Upper lobe of right lung (tissue), 1 donor: ENCODE data around the gene DNAH10. TPM values are rescaled to one million over a fixed set of nuclear protein-coding genes. Genes with fewer than 3 reads are reported as not detected.

ENCODE experiments used
- ATAC-seq: fragments of 200-7000 bp; cut with Tn5 transposase; one replicate; pipeline ENCODE4 v1.9.1; 2020; ENCODE audit warnings: mild to moderate bottlenecking, moderate library complexity
- DNase-seq: peaks from one replicate; pipeline ENCODE4 v3.0.0-alpha.2; 2020
- H3K27ac ChIP-seq: fragments of 200-600 bp; one replicate; pipeline ENCODE4 v1.8.0; 2022
- H3K27me3 ChIP-seq: fragments of 200-600 bp; one replicate; pipeline ENCODE4 v1.8.0; 2022; ENCODE audit warnings: mild to moderate bottlenecking
- H3K36me3 ChIP-seq: fragments of 200-600 bp; one replicate; pipeline ENCODE4 v1.8.0; 2022
- H3K4me1 ChIP-seq: fragments of 200-600 bp; one replicate; pipeline ENCODE4 v1.8.0; 2022
- H3K4me3 ChIP-seq: fragments of 200-600 bp; one replicate; pipeline ENCODE4 v1.8.0; 2022; ENCODE audit warnings: mild to moderate bottlenecking
- H3K9me3 ChIP-seq: fragments of 200-600 bp; one replicate; pipeline ENCODE4 v1.8.0; 2022
- intact Hi-C: fragments of 100-400 bp; cut with DNase I; formaldehyde crosslinking; loops from one replicate; pipeline ENCODE4 v1.11.0; 2022
- total RNA-seq: library from RNA; stranded (reverse); fragmentation: NEBNext Ultra II Directional; extraction: Animal tissue kit (Norgen Biotek cat#: 25700); gene quantifications from one replicate; pipeline ENCODE4 v1.2.1, GENCODE V29; 2021
- TF ChIP-seq, protein P1 (sequence below): fragments of 200-600 bp; IDR thresholded peaks from one replicate; pipeline ENCODE4 v1.8.0; 2022; ENCODE audit warnings: antibody characterized with exemption
- donor health status: DM: no; HTN: yes; CAD: no; lungs with severe emphysema.

Gene DNAH10
- total RNA-seq, 1 donor from 2014 or later, result 0.23 TPM

DNA sequence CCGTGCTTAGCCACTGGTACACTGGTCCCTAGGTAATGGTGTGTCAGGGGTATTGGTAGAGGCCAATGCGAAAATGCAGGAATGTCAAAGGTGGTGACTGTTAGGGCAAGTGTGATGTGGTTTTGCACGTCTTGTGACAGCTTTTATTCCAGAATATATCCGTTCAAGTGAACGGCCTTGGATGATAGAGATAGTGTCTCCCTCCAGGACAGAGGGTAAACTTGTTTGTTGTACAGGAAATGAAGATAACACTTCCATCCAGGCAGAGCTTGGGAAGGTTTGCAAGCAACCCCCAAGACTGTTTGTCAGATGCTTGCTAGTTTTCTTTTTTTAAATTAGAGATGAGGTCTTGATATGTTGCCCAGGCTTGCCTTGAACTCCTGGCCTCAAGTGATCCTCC lies 84.2 kb downstream of the DNAH10 start:
- TF ChIP-seq, protein P1, sequence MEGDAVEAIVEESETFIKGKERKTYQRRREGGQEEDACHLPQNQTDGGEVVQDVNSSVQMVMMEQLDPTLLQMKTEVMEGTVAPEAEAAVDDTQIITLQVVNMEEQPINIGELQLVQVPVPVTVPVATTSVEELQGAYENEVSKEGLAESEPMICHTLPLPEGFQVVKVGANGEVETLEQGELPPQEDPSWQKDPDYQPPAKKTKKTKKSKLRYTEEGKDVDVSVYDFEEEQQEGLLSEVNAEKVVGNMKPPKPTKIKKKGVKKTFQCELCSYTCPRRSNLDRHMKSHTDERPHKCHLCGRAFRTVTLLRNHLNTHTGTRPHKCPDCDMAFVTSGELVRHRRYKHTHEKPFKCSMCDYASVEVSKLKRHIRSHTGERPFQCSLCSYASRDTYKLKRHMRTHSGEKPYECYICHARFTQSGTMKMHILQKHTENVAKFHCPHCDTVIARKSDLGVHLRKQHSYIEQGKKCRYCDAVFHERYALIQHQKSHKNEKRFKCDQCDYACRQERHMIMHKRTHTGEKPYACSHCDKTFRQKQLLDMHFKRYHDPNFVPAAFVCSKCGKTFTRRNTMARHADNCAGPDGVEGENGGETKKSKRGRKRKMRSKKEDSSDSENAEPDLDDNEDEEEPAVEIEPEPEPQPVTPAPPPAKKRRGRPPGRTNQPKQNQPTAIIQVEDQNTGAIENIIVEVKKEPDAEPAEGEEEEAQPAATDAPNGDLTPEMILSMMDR, result no peak

GRCh38 chr12:123847019-123847418 lies 84.9 kb downstream of the DNAH10 start:
- H3K4me1 ChIP-seq, result no peaks in the 10 kb centered on the region
- TF ChIP-seq, protein P1, result no peak
- H3K4me3 ChIP-seq, result no peak overlapping the region
- no peak for DNase-seq
- no peaks in the 10 kb centered on the region for H3K36me3 ChIP-seq
- no peak for ATAC-seq
- no peaks in the 10 kb centered on the region for H3K9me3 ChIP-seq
- no peak overlapping the region for H3K27ac ChIP-seq
- intact Hi-C loops, result no loop called here
- no peaks in the 10 kb centered on the region for H3K27me3 ChIP-seq

More for the DNA sequence above, 84.2 kb downstream of the DNAH10 start:
- Histone ChIP-seq H3K27ac (no peak overlapping the region), H3K9me3 (no peaks in the 10 kb centered on the region), H3K4me3 (no peak overlapping the region), H3K27me3 (no peaks in the 10 kb centered on the region), H3K4me1 (no peaks in the 10 kb centered on the region), H3K36me3 (no peaks in the 10 kb centered on the region)
- intact Hi-C loops, result no loop called here
- no peak for ATAC-seq
- DNase-seq, result no peak

DNA sequence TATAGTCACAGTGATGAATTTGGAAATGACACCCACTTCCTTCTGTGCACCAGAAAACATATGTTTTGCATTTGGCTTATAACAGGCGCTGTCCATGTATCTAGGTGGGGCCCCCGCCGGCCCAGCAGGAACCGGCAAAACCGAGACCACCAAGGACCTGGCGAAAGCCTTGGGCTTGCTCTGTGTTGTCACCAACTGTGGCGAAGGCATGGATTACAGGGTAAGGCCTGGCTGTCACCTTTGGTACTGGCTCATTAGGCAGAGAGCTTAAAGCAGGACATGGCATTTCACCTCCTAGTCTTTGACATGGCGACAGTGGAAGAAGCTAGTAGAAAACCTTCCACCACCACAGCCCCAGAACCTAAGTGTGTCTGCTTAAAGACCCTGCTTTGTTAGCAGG lies 85.8 kb downstream of the DNAH10 start:
- TF ChIP-seq, protein P1, result no peak
- H3K9me3 ChIP-seq, result no peaks in the 10 kb centered on the region
- no peaks in the 10 kb centered on the region for H3K36me3 ChIP-seq
- intact Hi-C loops, result no loop called here
- no peak overlapping the region for H3K27ac ChIP-seq
- ATAC-seq (no peak), DNase-seq (no peak)
- no peaks in the 10 kb centered on the region for H3K4me1 ChIP-seq
- H3K4me3 ChIP-seq, result no peak overlapping the region
- no peaks in the 10 kb centered on the region for H3K27me3 ChIP-seq

DNA sequence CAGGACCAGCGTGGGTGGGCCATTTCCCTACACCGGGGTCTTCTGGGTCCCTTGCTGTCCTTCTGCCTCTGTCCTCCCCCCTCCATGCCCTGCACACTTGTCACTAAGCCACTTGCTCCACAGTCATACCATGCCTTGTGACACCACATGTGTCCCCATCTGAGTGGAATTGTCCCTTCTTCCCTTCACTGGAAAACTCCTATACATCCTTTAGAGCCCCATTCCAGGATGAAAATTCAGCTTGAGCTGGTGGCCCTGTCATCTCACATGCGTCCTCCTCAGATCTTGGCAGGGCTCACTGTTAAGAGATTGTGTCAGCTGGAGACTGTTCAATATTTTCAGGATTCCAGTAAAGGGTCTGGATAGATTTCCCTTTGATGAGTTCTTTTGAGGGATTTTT lies 87.4 kb downstream of the DNAH10 start:
- intact Hi-C loops, result no loop called here
- TF ChIP-seq, protein P1, result no peak

GRCh38 chr12:123850246-123851134 lies 88.4 kb downstream of the DNAH10 start:
- no peak overlapping the region for H3K4me3 ChIP-seq
- H3K9me3 ChIP-seq, result no peaks in the 10 kb centered on the region
- DNase-seq, result no peak
- H3K27ac ChIP-seq, result no peak overlapping the region
- H3K27me3 ChIP-seq, result peaks cover 1% of the 10 kb centered on the region
- TF ChIP-seq, protein P1, result no peak
- H3K36me3 ChIP-seq, result no peaks in the 10 kb centered on the region
- H3K4me1 ChIP-seq, result no peaks in the 10 kb centered on the region
- ATAC-seq, result no peak
- intact Hi-C loops, result no loop called here

More for the DNA sequence above, 87.4 kb downstream of the DNAH10 start:
- no peak for ATAC-seq
- H3K9me3 ChIP-seq, result no peaks in the 10 kb centered on the region
- H3K36me3 ChIP-seq, result no peaks in the 10 kb centered on the region
- no peaks in the 10 kb centered on the region for H3K27me3 ChIP-seq
- no peak overlapping the region for H3K4me3 ChIP-seq
- no peak for DNase-seq
- no peak overlapping the region for H3K27ac ChIP-seq
- H3K4me1 ChIP-seq, result no peaks in the 10 kb centered on the region
